ENCODE measurements around the gene SLC29A4. TPM values are rescaled to one million over a fixed set of nuclear protein-coding genes. Genes with fewer than 3 reads are reported as not detected.

Gene SLC29A4
- total and polyA plus RNA-seq, 2 of the 8 experiments (the other 6 are each of a cell fraction or from before 2014, with no cell fraction given): 6.9 to 15.1 TPM

DNA sequence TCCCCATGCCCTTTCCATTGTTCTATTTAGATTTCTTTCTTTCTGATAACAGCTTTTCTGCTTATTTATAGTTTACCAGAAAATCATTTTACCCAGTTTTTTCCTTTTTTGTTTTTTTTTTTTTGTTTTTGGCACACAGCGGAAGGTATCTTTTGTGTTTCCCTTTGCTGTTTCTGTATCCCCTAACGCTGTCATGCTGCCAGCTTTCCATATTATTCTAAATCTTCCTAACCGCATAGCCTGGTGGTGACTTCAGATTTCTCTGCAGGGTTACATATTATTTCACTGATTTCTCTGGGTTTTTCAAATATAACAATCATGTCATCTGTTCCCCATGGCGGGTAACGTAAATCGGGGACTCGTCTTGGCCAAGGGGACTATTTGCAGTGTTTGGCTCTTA is 4.0 kb upstream of the SLC29A4 start:
- 95% methylated on average over 7 of the region's 7 CpGs; no CpG with 5 or more reads in 1 of the 2 experiments for WGBS, 2 experiments (ENCODE audit: extremely low coverage in 1 of 2, insufficient coverage in 1 of 2, insufficient read length in 1 of 2, insufficient replicate concordance in 2 of 2, low coverage in 1 of 2, low lambda C conversion rate in 2 of 2, missing lambda C conversion rate in 1 of 2)
- no peak for FAIRE-seq
- POLR2A ChIA-PET (ENCODE audit: partially characterized antibody): interaction anchor here (0.7 kb wide), 1 partner anchor 10 kb away, joined by 3 read pairs; no protein-coding TSS in a partner anchor
- TF ChIP-seq EP300 (IDR thresholded peaks at IDR 0.05; ENCODE audit: borderline replicate concordance in 1 of 2, low read depth in 2 of 2, low read length in 2 of 2) (no peak), SP1 (IDR thresholded peaks at IDR 0.05; ENCODE audit: low read depth, low read length) (no peak), CHD1 (IDR thresholded peaks at IDR 0.05; ENCODE audit: low read depth, low read length) (no peak), POLR2AphosphoS5 (IDR thresholded peaks at IDR 0.05; ENCODE audit: low read depth, low read length) (no peak), CBX5 (IDR thresholded peaks at IDR 0.05; ENCODE audit: low read depth, low read length) (no peak), SUZ12 (IDR thresholded peaks at IDR 0.05; ENCODE audit: low read length) (no peak), TAF1 (IDR thresholded peaks at IDR 0.05; ENCODE audit: low read depth, low read length) (no peak), RAD21 (IDR thresholded peaks at IDR 0.05 in 1 of 2, conservative IDR thresholded peaks at IDR 0.05 in 1 of 2; ENCODE audit: low read depth in 2 of 2, low read length in 2 of 2) (no peak), BCL11A (IDR thresholded peaks at IDR 0.05; ENCODE audit: low read depth in 2 of 2, low read length in 2 of 2) (no peak), CHD2 (IDR thresholded peaks at IDR 0.05; ENCODE audit: low read length) (no peak)
- TF ChIP-seq, protein P1, sequence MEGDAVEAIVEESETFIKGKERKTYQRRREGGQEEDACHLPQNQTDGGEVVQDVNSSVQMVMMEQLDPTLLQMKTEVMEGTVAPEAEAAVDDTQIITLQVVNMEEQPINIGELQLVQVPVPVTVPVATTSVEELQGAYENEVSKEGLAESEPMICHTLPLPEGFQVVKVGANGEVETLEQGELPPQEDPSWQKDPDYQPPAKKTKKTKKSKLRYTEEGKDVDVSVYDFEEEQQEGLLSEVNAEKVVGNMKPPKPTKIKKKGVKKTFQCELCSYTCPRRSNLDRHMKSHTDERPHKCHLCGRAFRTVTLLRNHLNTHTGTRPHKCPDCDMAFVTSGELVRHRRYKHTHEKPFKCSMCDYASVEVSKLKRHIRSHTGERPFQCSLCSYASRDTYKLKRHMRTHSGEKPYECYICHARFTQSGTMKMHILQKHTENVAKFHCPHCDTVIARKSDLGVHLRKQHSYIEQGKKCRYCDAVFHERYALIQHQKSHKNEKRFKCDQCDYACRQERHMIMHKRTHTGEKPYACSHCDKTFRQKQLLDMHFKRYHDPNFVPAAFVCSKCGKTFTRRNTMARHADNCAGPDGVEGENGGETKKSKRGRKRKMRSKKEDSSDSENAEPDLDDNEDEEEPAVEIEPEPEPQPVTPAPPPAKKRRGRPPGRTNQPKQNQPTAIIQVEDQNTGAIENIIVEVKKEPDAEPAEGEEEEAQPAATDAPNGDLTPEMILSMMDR (IDR thresholded peaks at IDR 0.05; ENCODE audit: control extremely low read depth in 1 of 3, insufficient read depth in 1 of 3, low read depth in 1 of 3, low read length in 3 of 3): no peak

More for the DNA sequence above, 4.0 kb upstream of the SLC29A4 start:
- peaks cover 5% of the 10 kb centered on the region; the same call in 1 of the 2 replicates for H3K23me2 ChIP-seq (ENCODE audit: low read depth, low read length)
- H3K79me1 ChIP-seq (ENCODE audit: low read depth, low read length): no peaks in the 10 kb centered on the region
- no peak overlapping the region for H2BK15ac ChIP-seq (ENCODE audit: low read length)
- H3K36me3 ChIP-seq (ENCODE audit: control insufficient read depth in 2 of 4, insufficient read depth in 4 of 4, low read length in 3 of 4): no peaks in the 10 kb centered on the region
- no peak overlapping the region for H3K23ac ChIP-seq (ENCODE audit: insufficient read length)
- no peak for DNase-seq (ENCODE audit: low read depth in 1 of 2, low spot score in 2 of 2)
- no peak overlapping the region for H3K4me3 ChIP-seq (ENCODE audit: extremely low read depth in 1 of 4, insufficient read depth in 2 of 4, low read depth in 3 of 4, low read length in 4 of 4)
- no peak overlapping the region for H3K4me2 ChIP-seq (ENCODE audit: insufficient read depth in 1 of 2, low read depth in 2 of 2, low read length in 2 of 2)
- no peak overlapping the region for H2AK5ac ChIP-seq (ENCODE audit: low read depth, low read length)
- peaks cover 0 to 3% (median 0%) of the 10 kb centered on the region in 4 experiments; a peak in 1 of 7 replicates for H3K4me1 ChIP-seq (replicated peaks in 1 of 4; ENCODE audit: control insufficient read depth in 3 of 4, insufficient read depth in 4 of 4, low read length in 3 of 4)
- H3K14ac ChIP-seq (ENCODE audit: insufficient read length): no peak overlapping the region
- no peak overlapping the region for H4K5ac ChIP-seq (ENCODE audit: insufficient read length, low read depth, low read length)
- H3K18ac ChIP-seq (ENCODE audit: extremely low read depth, low read length): no peak overlapping the region
- no peak overlapping the region for H2BK5ac ChIP-seq (ENCODE audit: low read depth, low read length)
- no peak overlapping the region for H3K9ac ChIP-seq (replicated peaks in 1 of 4; ENCODE audit: extremely low read depth in 1 of 4, low read depth in 3 of 4, low read length in 3 of 4)
- H3K4ac ChIP-seq (replicated peaks; ENCODE audit: insufficient read length, low read depth, low read length): no peak overlapping the region
- H2BK20ac ChIP-seq (ENCODE audit: low read length): no peak overlapping the region
- no peak overlapping the region for H2BK120ac ChIP-seq (replicated peaks; ENCODE audit: low read depth, low read length)
- peaks cover 0 to 5% (median 2%) of the 10 kb centered on the region in 4 experiments; a peak in 2 of 7 replicates for H3K27me3 ChIP-seq (replicated peaks in 1 of 4; ENCODE audit: control insufficient read depth in 3 of 4, extremely low read depth in 1 of 4, insufficient read depth in 3 of 4, low read length in 3 of 4)
- H4K91ac ChIP-seq (replicated peaks; ENCODE audit: insufficient read length, low read length): no peak overlapping the region
- H4K20me1 ChIP-seq (replicated peaks in 1 of 2; ENCODE audit: control insufficient read depth in 1 of 2, insufficient read depth in 2 of 2, low read length in 2 of 2): no peaks in the 10 kb centered on the region
- H2BK12ac ChIP-seq (ENCODE audit: low read depth, low read length): no peak overlapping the region
- no peak overlapping the region for H3K56ac ChIP-seq (replicated peaks; ENCODE audit: insufficient read length, low read depth, low read length)
- CTCF ChIA-PET (ENCODE audit: partially characterized antibody): interaction anchor here (0.6 to 1.9 kb wide), 2 partner anchors 38 to 94 kb away, joined by 3 to 9 read pairs; no protein-coding TSS in a partner anchor
- H2AFZ ChIP-seq (ENCODE audit: low read length): no peak overlapping the region
- H3K9me3 ChIP-seq (ENCODE audit: insufficient read depth in 2 of 2, low read depth in 1 of 2, low read length in 1 of 2): no peaks in the 10 kb centered on the region
- no peak overlapping the region for H4K8ac ChIP-seq (ENCODE audit: extremely low read depth, insufficient read depth, low read length)
- H3K79me2 ChIP-seq (ENCODE audit: control insufficient read depth in 1 of 2, insufficient read depth in 2 of 2, low read length in 2 of 2): no peaks in the 10 kb centered on the region
- no peak overlapping the region for H3K27ac ChIP-seq (ENCODE audit: low read depth, low read length)
